ENCODE results near the gene ATP7B. TPM values are rescaled to one million over a fixed set of nuclear protein-coding genes. Genes with fewer than 3 reads are reported as not detected.
"Not testable (repeated sequence)": the region's sequence is repeated elsewhere in the genome, so short reads cannot be mapped to it uniquely, and the experiment has no call there.

ATP7B gene
- total RNA-seq = 5.5 TPM

GRCh38 chr13:52010890-52011631 lies at the start of gene ATP7B:
ATP7B (minus strand) TSS chr13:52011450; CDS start chr13:52011337, 113 bp downstream.
- DNase-seq = peak; percentile 26

DNA sequence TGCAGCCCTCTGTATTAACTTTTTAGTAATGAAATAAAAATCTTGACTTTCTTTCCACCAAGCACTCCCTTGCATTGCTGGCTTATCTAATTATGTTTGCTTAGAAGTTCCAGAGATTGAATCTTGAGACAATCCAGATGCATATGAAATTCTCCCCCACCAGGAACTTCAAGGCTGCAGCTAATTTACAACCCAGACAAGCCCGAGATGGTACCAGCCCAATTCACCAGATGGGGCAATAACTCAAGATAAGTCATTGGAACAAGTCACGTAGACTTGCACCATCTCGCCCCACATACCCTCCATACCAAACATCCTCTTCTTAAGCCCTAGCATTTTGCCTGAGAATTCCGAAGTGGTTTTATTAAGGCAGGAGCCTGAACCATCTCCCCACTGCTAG lies 42.2 kb upstream of the ATP7B start:
- DNase-seq = no peak

- DNase-seq = no peak
Observed at GRCh38 chr13:52051400-52051799, 40.1 kb upstream of the ATP7B start.

DNA sequence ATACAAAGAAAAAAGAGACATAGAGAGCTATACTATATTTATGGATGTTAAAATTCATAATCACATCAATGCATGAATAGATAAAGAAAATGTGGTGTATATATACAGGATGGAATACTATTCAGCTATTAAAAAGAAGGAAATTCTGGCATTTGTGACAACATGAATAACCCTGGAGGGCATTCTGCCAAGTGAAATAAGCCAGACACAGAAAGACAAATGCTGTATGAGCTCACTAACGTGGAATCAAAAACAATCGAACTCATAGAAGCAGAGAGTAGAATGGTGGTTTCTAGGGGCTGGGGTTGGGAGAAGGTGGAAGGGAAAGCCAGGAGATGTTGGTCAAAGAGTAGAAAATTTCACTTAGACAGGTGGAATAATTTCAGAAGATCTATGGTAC lies 37.3 kb upstream of the ATP7B start:
- DNase-seq = no peak

- DNase-seq = no peak
Observed at GRCh38 chr13:52047463-52047862, 36.2 kb upstream of the ATP7B start.

- no peak for DNase-seq
Observed at GRCh38 chr13:52043675-52044074, 32.4 kb upstream of the ATP7B start.

DNA sequence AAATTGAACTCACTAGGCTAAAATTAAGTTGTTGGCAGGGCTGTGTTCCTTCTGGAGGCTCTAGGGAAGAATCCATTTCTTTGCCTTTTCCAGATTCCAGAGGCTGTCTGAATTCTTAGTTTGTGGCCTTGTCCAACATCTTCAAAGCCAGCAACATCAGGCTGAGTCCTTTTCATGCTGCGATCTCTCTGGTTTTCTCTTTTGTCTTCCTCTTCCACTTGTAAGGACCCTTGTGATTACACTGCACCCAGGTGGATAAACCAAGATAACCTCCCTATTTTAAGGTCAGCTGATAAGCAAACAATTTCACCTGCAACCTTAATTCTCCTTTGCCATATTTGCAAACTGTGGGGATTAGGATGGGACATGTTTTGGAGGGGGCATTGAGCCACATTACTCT lies 24.8 kb upstream of the ATP7B start:
- no peak for DNase-seq

DNA sequence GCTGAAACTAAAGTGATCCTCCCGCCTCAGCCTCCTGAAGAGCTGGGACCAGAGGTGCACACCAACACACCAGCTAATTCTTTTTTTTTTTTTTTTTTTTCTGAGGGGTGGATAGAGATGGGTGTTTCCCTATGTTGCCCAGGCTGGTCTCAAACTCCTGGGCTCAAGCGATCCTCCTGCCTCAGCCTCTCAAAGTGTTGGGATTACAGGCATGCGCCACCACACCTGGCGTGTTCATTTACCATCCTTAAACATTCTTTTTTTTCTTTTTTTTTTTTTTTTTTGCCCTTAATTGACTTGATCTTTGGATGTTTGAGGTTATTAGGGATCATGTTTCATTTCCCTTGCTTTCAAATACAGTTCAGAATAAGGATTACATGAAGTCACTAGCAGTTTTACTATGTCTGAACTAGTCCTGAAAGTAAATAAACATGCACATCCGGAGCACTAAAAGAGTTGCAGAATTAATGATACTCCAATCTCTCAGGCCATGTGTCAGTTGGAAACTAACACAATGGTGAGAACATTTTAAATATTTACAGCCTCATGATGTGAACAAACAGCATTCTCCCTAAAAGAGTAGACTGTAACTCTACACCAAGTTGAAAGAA lies 23.5 kb upstream of the ATP7B start:
- no peak for DNase-seq

- no peak for DNase-seq
Observed at GRCh38 chr13:52033039-52033438, 21.8 kb upstream of the ATP7B start.

DNA sequence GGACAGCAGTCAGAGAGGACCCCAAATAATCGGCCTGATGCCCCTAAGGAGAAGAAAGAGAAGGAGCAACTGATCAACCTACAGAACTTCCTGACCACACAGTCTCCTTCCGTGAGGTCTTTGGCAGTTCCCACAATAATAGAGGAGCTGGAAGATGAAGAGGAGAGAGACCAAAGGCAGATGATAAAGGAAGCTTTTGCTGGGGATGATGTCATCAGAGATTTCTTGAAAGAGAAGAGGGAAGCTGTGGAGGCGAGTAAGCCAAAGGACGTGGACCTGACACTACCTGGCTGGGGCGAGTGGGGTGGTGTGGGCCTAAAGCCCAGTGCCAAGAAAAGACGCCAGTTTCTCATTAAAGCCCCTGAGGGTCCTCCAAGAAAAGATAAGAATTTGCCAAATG lies 19.2 kb upstream of the ATP7B start:
- not testable (repeated sequence) for DNase-seq

GRCh38 chr13:52029569-52029968 lies 18.3 kb upstream of the ATP7B start:
- DNase-seq = no peak

GRCh38 chr13:52027832-52028231 lies 16.6 kb upstream of the ATP7B start:
- DNase-seq = no peak

GRCh38 chr13:52026246-52026626 lies 15.0 kb upstream of the ATP7B start:
- no peak for DNase-seq

GRCh38 chr13:52025475-52026245 lies 14.4 kb upstream of the ATP7B start:
- no peak for DNase-seq

DNA sequence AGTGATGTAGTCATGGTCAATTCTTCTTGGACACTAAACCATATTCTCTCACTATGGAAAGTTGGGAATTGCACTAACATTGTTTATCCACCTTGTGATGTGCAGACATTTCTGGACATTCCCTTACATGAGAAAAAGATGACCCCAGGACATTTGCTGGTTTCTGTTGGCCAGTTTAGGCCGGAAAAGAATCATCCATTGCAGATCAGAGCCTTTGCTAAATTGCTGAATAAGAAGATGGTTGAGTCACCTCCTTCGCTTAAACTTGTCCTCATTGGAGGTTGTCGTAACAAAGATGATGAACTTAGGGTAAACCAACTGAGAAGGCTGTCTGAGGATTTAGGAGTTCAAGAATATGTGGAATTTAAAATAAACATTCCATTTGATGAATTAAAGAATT lies 13.2 kb upstream of the ATP7B start, which contains the start of gene UTP14C:
Gene UTP14C (plus strand): TSS at position 211 of the 400 bp plus-strand sequence. CDS start 4,114 bp downstream, outside the sequence.
- no peak for DNase-seq

- DNase-seq = no peak
Observed at GRCh38 chr13:52022356-52022755, 11.1 kb upstream of the ATP7B start.

DNA sequence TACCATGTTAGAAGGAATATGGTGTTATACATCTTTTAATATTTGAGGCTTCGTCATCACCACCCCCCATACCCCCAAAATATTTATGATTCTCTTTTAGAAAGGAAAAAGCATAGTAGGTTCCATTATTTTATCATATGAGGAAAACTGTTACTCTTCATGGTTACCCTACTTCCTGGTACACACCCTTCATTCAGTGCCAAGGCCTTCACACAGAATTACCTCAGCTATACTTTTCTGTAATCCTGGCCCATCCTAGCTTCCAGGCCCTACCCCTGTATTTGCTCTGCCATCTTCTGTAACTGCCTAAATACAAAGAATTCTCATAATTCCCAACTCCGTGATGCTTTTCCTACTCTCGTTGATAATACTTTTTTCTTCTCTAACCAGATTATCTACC lies 8.9 kb upstream of the ATP7B start:
- DNase-seq = no peak

GRCh38 chr13:52016296-52016695 lies 5.0 kb upstream of the ATP7B start:
- no peak for DNase-seq

GRCh38 chr13:52012512-52012836 lies 1.2 kb upstream of the ATP7B start:
- DNase-seq = no peak

GRCh38 chr13:52011632-52012511 lies 622 bp upstream of the ATP7B start, which contains the start of gene ALG11:
ALG11 (plus strand) TSS chr13:52012398; CDS start chr13:52012419, 21 bp downstream.
- peak; percentile 100 for DNase-seq

DNA sequence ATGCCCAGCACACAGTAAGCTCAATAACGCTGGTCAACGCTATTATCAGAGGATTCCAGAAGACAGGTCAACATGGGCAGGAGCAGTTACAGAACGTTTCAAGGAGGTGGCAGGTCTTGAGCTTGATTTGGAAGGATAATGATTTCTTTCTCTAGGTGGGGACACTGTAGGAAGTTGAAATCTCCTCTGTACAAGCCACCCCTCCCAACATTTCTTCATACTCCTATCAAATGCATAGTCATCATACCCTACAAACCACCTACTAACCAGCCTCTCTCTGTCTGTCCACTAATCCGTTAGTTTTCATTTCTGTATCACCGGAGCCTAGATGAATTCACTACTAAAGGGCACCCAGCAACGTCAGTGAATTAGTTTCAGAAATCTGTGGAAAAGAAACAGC lies 1.3 kb downstream of the ATP7B start:
- no peak for DNase-seq
